HepG2 (cell line): ENCODE results near the gene MED13. TPM values are rescaled to one million over a fixed set of nuclear protein-coding genes. Genes with fewer than 3 reads are reported as not detected.

Experiments
- ARID5B ChIP-seq: IDR thresholded peaks from 2 replicates; pipeline ENCODE4 v1.4.0; 2020; ENCODE audit warnings: mild to moderate bottlenecking, missing genetic modification reagents
- ELF1 ChIP-seq: sonication (generic); formaldehyde crosslinking; IDR thresholded peaks from 2 replicates; pipeline ENCODE4 v1.4.0; 2020; ENCODE audit warnings: missing genetic modification reagents
- REST ChIP-seq, 2 experiments: IDR thresholded peaks; 2 replicates each; pipeline ENCODE4 v1.6.1; 2011 to 2012; ENCODE audit warnings: low read length in 2 of 2, borderline replicate concordance in 1 of 2, low read depth in 1 of 2, mild to moderate bottlenecking in 1 of 2, moderate library complexity in 1 of 2
- TAF1 ChIP-seq: sonication (generic); formaldehyde crosslinking; IDR thresholded peaks from 2 replicates; pipeline ENCODE4 v1.4.0; 2020; ENCODE audit warnings: missing genetic modification reagents
- TARDBP ChIP-seq: sonication (generic); formaldehyde crosslinking; IDR thresholded peaks from 2 replicates; pipeline ENCODE4 v1.8.0; 2022; ENCODE audit warnings: mild to moderate bottlenecking, missing genetic modification reagents
- ZFP36L2 ChIP-seq: sonication (generic); formaldehyde crosslinking; IDR thresholded peaks from 2 replicates; pipeline ENCODE4 v1.4.0; 2020; ENCODE audit warnings: missing genetic modification reagents
- ZGPAT ChIP-seq: IDR thresholded peaks from 2 replicates; pipeline ENCODE4 v1.6.1; 2016; ENCODE audit warnings: mild to moderate bottlenecking
- ZHX1 ChIP-seq: sonication (generic); formaldehyde crosslinking; IDR thresholded peaks from 2 replicates; pipeline ENCODE4 v1.8.1; 2022; ENCODE audit warnings: low read depth, mild to moderate bottlenecking, missing genetic modification reagents
- ZNF12 ChIP-seq: sonication (generic); formaldehyde crosslinking; IDR thresholded peaks from 2 replicates; pipeline ENCODE4 v1.5.0; 2020; ENCODE audit warnings: missing genetic modification reagents
- ZNF274 ChIP-seq: sonication (generic); formaldehyde crosslinking; IDR thresholded peaks from 2 replicates; pipeline ENCODE4 v1.5.1; 2020; ENCODE audit warnings: mild to moderate bottlenecking, missing genetic modification reagents
- ZNF350 ChIP-seq: sonication (generic); formaldehyde crosslinking; IDR thresholded peaks from 2 replicates; pipeline ENCODE4 v1.4.0; 2020; ENCODE audit warnings: mild to moderate bottlenecking, low read depth, missing genetic modification reagents, borderline replicate concordance
- ZNF644 ChIP-seq: IDR thresholded peaks from 2 replicates; pipeline ENCODE4 v1.6.1; 2016; ENCODE audit warnings: low read depth
- ZNF883 ChIP-seq: sonication (generic); formaldehyde crosslinking; IDR thresholded peaks from 2 replicates; pipeline ENCODE4 v1.5.1; 2020; ENCODE audit warnings: mild to moderate bottlenecking, missing genetic modification reagents; ENCODE audit errors: not compliant biosample characterization
- polyA plus RNA-seq, 8 experiments: library from polyadenylated mRNA; depleted of rRNA in 3 of 8; stranded (reverse) in 7 of 8; unstranded in 1 of 8; fragments of >200 nt; fragmentation: Illumina TruSeq in 4 of 8; extraction: Trizol in 4 of 8; gene quantifications; 2 replicates each; pipeline versions ENCODE4 v1.2.1 to v1.2.3, GENCODE V29; 2011 to 2016; ENCODE audit warnings: low read depth in 4 of 8, missing spikeins in 1 of 8, mixed read lengths in 1 of 8; ENCODE audit not compliant: insufficient read depth in 1 of 8
- total RNA-seq, 5 experiments: library from RNA; depleted of rRNA; stranded (reverse); fragments of >200 nt; fragmentation: Illumina TruSeq; extraction: Trizol; gene quantifications; 2 replicates each; pipeline ENCODE4 v1.2.3, GENCODE V29; 2016; ENCODE audit warnings: low read depth in 1 of 5
- TF ChIP-seq, protein P1 (sequence below): IDR thresholded peaks from 2 replicates; pipeline ENCODE4 v1.6.1; 2016; ENCODE audit warnings: low read depth, borderline replicate concordance
- TF ChIP-seq, protein P2 (sequence below): sonication (generic); formaldehyde crosslinking; IDR thresholded peaks from 2 replicates; pipeline ENCODE4 v1.5.1; 2020; ENCODE audit warnings: missing genetic modification reagents, mild to moderate bottlenecking, borderline replicate concordance

MED13 gene
- total and polyA plus RNA-seq, 2 of the 13 experiments (the other 11 are each of a cell fraction or from before 2014, with no cell fraction given) = 27.4 to 69.1 TPM

- TF ChIP-seq ZNF274 (CRISPR knock-in tag) (no peak), ZNF644 (CRISPR knock-in tag) (peak; percentile 29; the same call in 1 of the 2 replicates), TARDBP (CRISPR knock-in tag) (peak; percentile 89), ARID5B (CRISPR knock-in tag) (peak; percentile 71), ZNF12 (CRISPR knock-in tag) (peak; percentile 70; the same call in 1 of the 2 replicates), ZNF883 (CRISPR knock-in tag) (no peak), TAF1 (CRISPR knock-in tag) (no peak), ZFP36L2 (CRISPR knock-in tag) (0 out of 2 replicates have a peak, but pooled peaks have one; percentile 69), ZGPAT (CRISPR knock-in tag) (peak; percentile 84), ZHX1 (CRISPR knock-in tag) (peak; percentile 40; the same call in 1 of the 2 replicates), ZNF350 (peak; percentile 89), ELF1 (CRISPR knock-in tag) (peak; percentile 42), REST (IDR thresholded peaks at IDR 0.05; ENCODE audit: borderline replicate concordance in 1 of 2, low read depth in 1 of 2, low read length in 2 of 2) (no peak)
- TF ChIP-seq, protein P1, sequence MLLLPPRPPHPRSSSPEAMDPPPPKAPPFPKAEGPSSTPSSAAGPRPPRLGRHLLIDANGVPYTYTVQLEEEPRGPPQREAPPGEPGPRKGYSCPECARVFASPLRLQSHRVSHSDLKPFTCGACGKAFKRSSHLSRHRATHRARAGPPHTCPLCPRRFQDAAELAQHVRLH (CRISPR knock-in tag) = peak; percentile 95
- TF ChIP-seq, protein P2, sequence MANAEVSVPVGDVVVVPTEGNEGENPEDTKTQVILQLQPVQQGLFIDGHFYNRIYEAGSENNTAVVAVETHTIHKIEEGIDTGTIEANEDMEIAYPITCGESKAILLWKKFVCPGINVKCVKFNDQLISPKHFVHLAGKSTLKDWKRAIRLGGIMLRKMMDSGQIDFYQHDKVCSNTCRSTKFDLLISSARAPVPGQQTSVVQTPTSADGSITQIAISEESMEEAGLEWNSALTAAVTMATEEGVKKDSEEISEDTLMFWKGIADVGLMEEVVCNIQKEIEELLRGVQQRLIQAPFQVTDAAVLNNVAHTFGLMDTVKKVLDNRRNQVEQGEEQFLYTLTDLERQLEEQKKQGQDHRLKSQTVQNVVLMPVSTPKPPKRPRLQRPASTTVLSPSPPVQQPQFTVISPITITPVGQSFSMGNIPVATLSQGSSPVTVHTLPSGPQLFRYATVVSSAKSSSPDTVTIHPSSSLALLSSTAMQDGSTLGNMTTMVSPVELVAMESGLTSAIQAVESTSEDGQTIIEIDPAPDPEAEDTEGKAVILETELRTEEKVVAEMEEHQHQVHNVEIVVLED (CRISPR knock-in tag) = 0 out of 2 replicates have a peak, but pooled peaks have one; percentile 15
Observed at GRCh38 chr17:62109378-62109902, 44.4 kb upstream of the MED13 start (continued).
